ENCODE data around the gene AGAP1.

The AGAP1 gene

GRCh38 chr2:235706506-235706905 is 212.7 kb downstream of the AGAP1 start:
- DNase-seq (ENCODE audit: extremely low spot score): no peak
- ChIA-PET CTCF (no interaction called here), POLR2A (no interaction called here)
- TF ChIP-seq CTCF (IDR thresholded peaks at IDR 0.05; ENCODE audit: control extremely low read depth, extremely low read depth, low read depth, missing control alignments): no peak

- DNase-seq (ENCODE audit: extremely low spot score): no peak
- TF ChIP-seq CTCF (IDR thresholded peaks at IDR 0.05; ENCODE audit: control extremely low read depth, extremely low read depth, low read depth, missing control alignments): no peak
- ChIA-PET CTCF (interaction anchor here (1.3 kb wide), 1 partner anchor 12 kb away, joined by 4 read pairs; no protein-coding TSS in a partner anchor), POLR2A (no interaction called here)
Observed at GRCh38 chr2:235707411-235708096, 213.7 kb downstream of the AGAP1 start.

- no peak for TF ChIP-seq CTCF (IDR thresholded peaks at IDR 0.05; ENCODE audit: control extremely low read depth, extremely low read depth, low read depth, missing control alignments)
- DNase-seq (ENCODE audit: extremely low spot score): no peak
- ChIA-PET CTCF (interaction anchor here (1.3 kb wide), 1 partner anchor 14 kb away, joined by 4 read pairs; no protein-coding TSS in a partner anchor), POLR2A (no interaction called here)
Observed at GRCh38 chr2:235709124-235709813, 215.4 kb downstream of the AGAP1 start.

GRCh38 chr2:235709969-235710879 is 216.4 kb downstream of the AGAP1 start:
- TF ChIP-seq CTCF (IDR thresholded peaks at IDR 0.05; ENCODE audit: control extremely low read depth, extremely low read depth, low read depth, missing control alignments): no peak
- ChIA-PET CTCF (no interaction called here), POLR2A (no interaction called here)
- no peak for DNase-seq (ENCODE audit: extremely low spot score)

GRCh38 chr2:235710933-235711332 is 217.1 kb downstream of the AGAP1 start:
- TF ChIP-seq CTCF (IDR thresholded peaks at IDR 0.05; ENCODE audit: control extremely low read depth, extremely low read depth, low read depth, missing control alignments): no peak
- ChIA-PET POLR2A (no interaction called here), CTCF (no interaction called here)
- DNase-seq (ENCODE audit: extremely low spot score): no peak

GRCh38 chr2:235711527-235711926 is 217.7 kb downstream of the AGAP1 start:
- CTCF ChIA-PET: no interaction called here
- DNase-seq (ENCODE audit: extremely low spot score): no peak
- POLR2A ChIA-PET: no interaction called here
- no peak for TF ChIP-seq CTCF (IDR thresholded peaks at IDR 0.05; ENCODE audit: control extremely low read depth, extremely low read depth, low read depth, missing control alignments)

Data from GM10248 (cell line).